NCI-H2081 (cell line): Measurements from ENCODE around the gene PFDN6.

ENCODE experiments used
- DNase-seq, 2 experiments: peaks; one replicate each; lab custom pipeline; 2025; lab: John Stamatoyannopoulos, UW

PFDN6 gene

DNA sequence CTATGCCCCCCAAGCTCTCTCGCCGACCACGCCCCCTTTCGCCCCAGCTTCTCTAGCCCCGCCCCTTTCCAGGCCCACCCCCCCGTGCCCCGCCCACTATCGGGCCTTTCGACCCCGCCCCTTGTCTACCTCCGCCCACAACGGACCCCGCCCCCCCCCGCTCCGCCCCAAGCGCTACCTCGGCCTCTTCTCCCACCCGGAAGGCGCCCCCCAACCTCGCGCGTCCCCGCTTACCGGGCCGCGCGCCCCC lies 27.9 kb downstream of the PFDN6 start:
- no peak for DNase-seq

GRCh38 chr6:33317669-33318425 lies 28.4 kb downstream of the PFDN6 start, which contains the start of gene ZBTB22:
TSS of gene ZBTB22 (minus strand) at chr6:33317744. CDS start at chr6:33316916, 828 bp downstream.
- DNase-seq = peak; percentile 95 to 96

GRCh38 chr6:33318426-33319073 lies 29.1 kb downstream of the PFDN6 start:
- DNase-seq = no peak

- no peak for DNase-seq
Measured at GRCh38 chr6:33319939-33320314, 30.5 kb downstream of the PFDN6 start.

GRCh38 chr6:33320315-33321181 lies 31.1 kb downstream of the PFDN6 start:
- no peak for DNase-seq

DNA sequence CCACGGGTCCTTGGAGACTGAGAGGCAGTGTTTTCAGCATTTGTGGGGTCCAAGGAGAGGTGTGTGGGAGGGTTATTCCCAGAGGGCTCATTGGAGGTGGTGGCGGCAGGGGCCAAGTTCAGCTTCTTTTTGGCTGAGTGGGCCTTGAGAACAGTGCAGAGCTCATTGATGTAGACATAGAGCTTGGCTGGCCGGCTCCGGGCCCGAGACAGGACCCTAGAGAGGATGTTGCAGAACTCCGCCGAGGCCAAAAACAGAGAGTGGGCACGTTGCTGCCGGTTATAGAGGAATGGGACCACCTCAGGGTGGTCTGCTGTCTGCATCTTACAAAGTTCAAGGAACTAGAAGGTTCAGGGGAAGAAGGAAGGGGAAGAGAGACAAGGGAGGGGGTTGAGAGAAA lies 31.8 kb downstream of the PFDN6 start:
- no peak for DNase-seq

DNA sequence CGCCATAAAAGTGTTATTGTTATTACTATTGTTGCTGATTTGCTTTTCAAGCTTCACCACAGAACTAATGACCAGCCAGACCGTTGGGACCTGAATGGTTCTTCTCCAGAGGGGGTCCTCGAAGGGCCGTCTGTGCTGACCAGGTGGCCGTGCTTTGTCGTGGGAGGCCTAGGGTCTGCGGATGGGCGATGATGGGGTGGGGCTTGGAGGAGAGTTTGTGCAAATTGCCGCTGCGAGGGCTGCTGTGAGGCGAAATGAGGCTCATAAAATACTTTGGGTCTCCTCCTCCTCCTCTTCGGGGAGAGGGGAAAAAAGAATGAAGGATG lies 34.2 kb downstream of the PFDN6 start:
- DNase-seq = peak in 1 of 2 experiments; percentile 79

- DNase-seq = peak in 1 of 2 experiments; percentile 21
Measured at GRCh38 chr6:33324125-33324524, 34.7 kb downstream of the PFDN6 start.

DNA sequence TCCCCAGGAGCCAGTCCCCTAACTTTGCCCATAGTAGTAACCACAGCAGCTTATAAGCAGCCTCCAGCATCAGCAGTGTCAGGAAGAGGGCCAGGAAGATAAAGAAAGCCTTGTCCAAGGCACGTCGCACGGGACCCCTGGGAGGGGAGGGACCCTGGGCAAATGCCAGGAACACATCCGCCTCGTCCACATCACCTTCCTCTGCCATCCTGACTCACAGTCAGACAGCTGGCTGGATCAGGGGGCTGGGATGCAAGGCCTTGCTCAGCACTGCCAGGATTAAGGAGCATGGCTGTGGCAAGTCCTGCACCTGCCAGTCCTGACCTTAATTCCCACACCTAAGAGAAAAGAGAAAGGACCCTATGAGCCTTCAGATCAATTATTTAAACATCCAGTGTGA lies 39.7 kb downstream of the PFDN6 start:
- DNase-seq = no peak

DNA sequence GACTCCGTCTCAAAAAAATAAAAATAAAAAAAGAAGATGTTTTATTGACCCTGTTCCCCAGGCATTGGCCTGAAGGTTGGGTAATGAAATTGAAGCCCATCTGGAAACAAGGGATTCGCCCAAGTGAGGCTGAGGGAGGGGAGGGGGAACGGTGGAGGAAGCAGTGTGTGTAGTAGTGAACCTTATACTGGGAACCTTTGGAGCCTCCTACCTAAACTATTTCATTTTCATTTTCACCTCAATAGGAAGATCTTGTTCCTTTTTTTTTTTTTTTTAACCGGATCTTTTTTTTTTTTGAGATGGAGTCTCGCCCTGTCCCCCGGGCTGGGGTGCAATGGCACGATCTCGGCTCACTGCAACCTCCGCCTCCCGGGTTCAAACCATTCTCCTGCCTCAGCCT lies 41.3 kb downstream of the PFDN6 start:
- DNase-seq = no peak

DNA sequence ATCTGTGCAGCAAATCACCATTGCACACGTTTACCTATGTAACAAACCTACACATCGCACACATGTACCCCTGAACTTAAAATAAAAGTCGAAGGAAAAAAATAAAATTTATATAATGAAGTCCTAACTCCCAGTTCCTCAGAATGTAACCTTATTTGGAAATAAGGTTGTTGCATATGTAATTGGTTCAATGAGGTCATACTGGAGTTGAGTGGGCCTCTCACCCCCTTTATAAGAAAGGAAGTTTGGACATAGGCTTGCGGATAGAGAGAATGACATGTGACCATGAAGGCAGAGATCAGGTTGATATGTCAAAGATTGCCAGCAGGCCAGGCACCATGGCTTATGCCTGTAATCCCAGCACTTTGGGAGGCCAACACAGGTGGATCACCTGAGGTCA lies 44.3 kb downstream of the PFDN6 start:
- DNase-seq = no peak

DNA sequence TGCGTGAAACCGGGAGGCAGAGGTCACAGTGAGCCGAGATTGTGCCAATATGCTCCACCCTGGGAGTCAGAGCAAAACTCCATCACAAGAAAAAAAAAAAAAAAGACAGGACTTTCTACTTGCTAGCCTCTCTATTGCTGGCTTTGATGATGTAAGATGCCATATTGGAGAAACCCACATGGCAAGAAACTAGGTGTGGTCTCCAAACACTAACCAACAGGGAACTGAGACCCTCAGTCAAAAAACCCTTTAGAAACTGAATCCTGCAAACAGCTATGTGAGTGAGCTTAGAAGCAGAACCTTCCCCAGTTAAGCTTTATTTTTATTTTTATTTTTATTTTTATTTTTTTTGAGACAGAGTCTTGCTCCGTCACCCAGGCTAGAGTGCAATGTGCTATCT lies 46.5 kb downstream of the PFDN6 start:
- DNase-seq = no peak

DNA sequence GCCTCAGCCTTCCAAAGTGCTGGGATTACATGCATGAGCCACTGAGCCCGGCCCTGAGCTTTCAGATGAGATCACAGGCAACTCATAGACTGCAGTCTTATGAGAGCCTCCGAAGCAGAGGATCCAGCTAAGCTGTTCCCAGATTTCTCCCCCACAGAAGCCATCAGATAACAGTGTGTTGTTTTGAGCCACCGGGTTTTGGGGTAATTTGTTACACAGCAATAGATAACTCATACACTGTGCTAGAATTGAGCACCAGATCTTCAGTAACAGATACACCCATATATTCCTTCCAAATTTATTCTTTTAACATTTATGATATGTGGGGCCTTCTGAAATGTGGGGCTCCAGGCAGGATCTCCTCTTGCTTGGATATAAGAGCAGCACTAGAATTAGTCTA lies 47.1 kb downstream of the PFDN6 start:
- DNase-seq = no peak

- DNase-seq = no peak
Measured at GRCh38 chr6:33339193-33339592, 49.8 kb downstream of the PFDN6 start.
